ENCODE data around the gene URM1. TPM values are rescaled to one million over a fixed set of nuclear protein-coding genes. Genes with fewer than 3 reads are reported as not detected.
"Not testable (repeated sequence)": the region's sequence is repeated elsewhere in the genome, so short reads cannot be mapped to it uniquely, and the experiment has no call there.

URM1 gene
- total RNA-seq, 3 donors from 2014 or later: 49.3 to 57.9 (median 51.8) TPM

- intact Hi-C loops (cut with DNase I, micrococcal nuclease): no loop called here
- no peaks in the 10 kb centered on the region for H3K4me1 ChIP-seq (ENCODE audit: low read depth)
- H3K36me3 ChIP-seq (ENCODE audit: low read depth): no peaks in the 10 kb centered on the region
- TF ChIP-seq CTCF (IDR thresholded peaks at IDR 0.05): no peak
- DNase-seq (no peak), ATAC-seq (no peak)
- no peaks in the 10 kb centered on the region for H3K9me3 ChIP-seq
- no peak overlapping the region for H3K4me3 ChIP-seq
These were observed 38.3 kb downstream of the URM1 start for GRCh38 chr9:128409450-128409849.

GRCh38 chr9:128409978-128410377 is 38.8 kb downstream of the URM1 start:
- intact Hi-C loops (cut with DNase I, micrococcal nuclease): no loop called here
- H3K9me3 ChIP-seq: no peaks in the 10 kb centered on the region
- no peak for DNase-seq
- no peaks in the 10 kb centered on the region for H3K4me1 ChIP-seq (ENCODE audit: low read depth)
- no peak for TF ChIP-seq CTCF (IDR thresholded peaks at IDR 0.05)
- ATAC-seq: no peak
- H3K36me3 ChIP-seq (ENCODE audit: low read depth): no peaks in the 10 kb centered on the region
- H3K4me3 ChIP-seq: no peak overlapping the region

- DNase-seq (no peak), ATAC-seq (no peak)
- Histone ChIP-seq H3K9me3 (no peaks in the 10 kb centered on the region), H3K4me1 (ENCODE audit: low read depth) (peaks cover 4% of the 10 kb centered on the region), H3K36me3 (ENCODE audit: low read depth) (no peaks in the 10 kb centered on the region), H3K4me3 (no peak overlapping the region)
- intact Hi-C loops (cut with DNase I, micrococcal nuclease): no loop called here
- TF ChIP-seq CTCF (IDR thresholded peaks at IDR 0.05): no peak
These were observed 40.4 kb downstream of the URM1 start for GRCh38 chr9:128411364-128412119.

- Histone ChIP-seq H3K36me3 (ENCODE audit: low read depth) (no peaks in the 10 kb centered on the region), H3K4me1 (ENCODE audit: low read depth) (peaks cover 4% of the 10 kb centered on the region), H3K9me3 (no peaks in the 10 kb centered on the region), H3K4me3 (no peak overlapping the region)
- no peak for ATAC-seq
- intact Hi-C loops (cut with DNase I, micrococcal nuclease): no loop called here
- no peak for TF ChIP-seq CTCF (IDR thresholded peaks at IDR 0.05)
- DNase-seq: peak in 2 of 3 donors; percentile 45 to 50
These were observed 41.1 kb downstream of the URM1 start for GRCh38 chr9:128412120-128412790.

- intact Hi-C loops (cut with DNase I, micrococcal nuclease); H3K36me3 ChIP-seq (ENCODE audit: low read depth); H3K4me1 ChIP-seq (ENCODE audit: low read depth); ATAC-seq; H3K4me3 ChIP-seq; H3K9me3 ChIP-seq; DNase-seq: not testable (repeated sequence)
These were observed 42.6 kb downstream of the URM1 start for GRCh38 chr9:128413728-128414127.

GRCh38 chr9:128414461-128414860 is 43.3 kb downstream of the URM1 start:
- Histone ChIP-seq H3K4me1 (ENCODE audit: low read depth) (peaks cover 7% of the 10 kb centered on the region), H3K9me3 (no peaks in the 10 kb centered on the region), H3K36me3 (ENCODE audit: low read depth) (no peaks in the 10 kb centered on the region), H3K4me3 (no peak overlapping the region)
- no peak for TF ChIP-seq CTCF (IDR thresholded peaks at IDR 0.05)
- DNase-seq: no peak
- ATAC-seq: peak; percentile 26
- intact Hi-C loops (cut with DNase I, micrococcal nuclease): no loop called here

All from mucosa of descending colon (tissue), 3 donors.